PC-3 (cell line): ENCODE data around the gene C16orf74. TPM values are rescaled to one million over a fixed set of nuclear protein-coding genes. Genes with fewer than 3 reads are reported as not detected.

Experiments
- ATAC-seq: fragments of 200-7000 bp; cut with Tn5 transposase; 2 replicates; pipeline ENCODE4 v1.9.1; 2020; ENCODE audit warnings: mild to moderate bottlenecking, moderate library complexity
- BruUV-seq: library from RNA; stranded (reverse); fragments of 400-500 nt; replicated peaks from 2 replicates; lab custom pipeline; 2021; lab: Mats Ljungman, UMichigan
- CTCF ChIA-PET: fragments of 300-600 bp; sonication (Branson Sonifier 250); formaldehyde crosslinking; loops from one replicate; lab custom pipeline; 2022; ENCODE audit warnings: antibody characterized with exemption; lab: Charles Lee
- POLR2A ChIA-PET: fragments of 300-600 bp; sonication (Branson Sonifier 250); formaldehyde crosslinking; loops from one replicate; lab custom pipeline; 2022; ENCODE audit warnings: antibody characterized with exemption; ENCODE audit not compliant: unreplicated experiment; lab: Charles Lee
- DNase-seq: peaks from one replicate; pipeline ENCODE4 v3.0.0-alpha.2; 2015
- H2AFZ ChIP-seq: fragments of 300-600 bp; sonication (generic); 2 replicates; pipeline ENCODE4 v1.6.0; 2016; ENCODE audit warnings: antibody characterized with exemption, low read length
- H3F3A ChIP-seq: fragments of 300-600 bp; sonication (generic); one replicate; pipeline ENCODE4 v1.6.0; 2017; ENCODE audit warnings: antibody characterized with exemption, low read length, control low read depth, mild to moderate bottlenecking; ENCODE audit not compliant: unreplicated experiment
- H3K27ac ChIP-seq: fragments of 300-600 bp; sonication (generic); 2 replicates; pipeline ENCODE4 v1.5.1; 2016; ENCODE audit warnings: mild to moderate bottlenecking, low read length
- H3K27me3 ChIP-seq: fragments of 300-600 bp; sonication (generic); 2 replicates; pipeline ENCODE4 v1.6.1; 2016; ENCODE audit warnings: low read length, mixed read lengths
- H3K36me3 ChIP-seq: fragments of 300-600 bp; sonication (generic); 2 replicates; pipeline ENCODE4 v1.6.1; 2016; ENCODE audit warnings: low read depth, mixed run types, low read length, mixed read lengths
- H3K4me1 ChIP-seq: fragments of 300-600 bp; sonication (generic); 2 replicates; pipeline ENCODE4 v1.5.1; 2016; ENCODE audit warnings: low read length; ENCODE audit not compliant: insufficient read depth
- H3K4me2 ChIP-seq: fragments of 300-600 bp; sonication (generic); 2 replicates; pipeline ENCODE4 v1.6.0; 2016; ENCODE audit warnings: low read length
- H3K4me3 ChIP-seq: fragments of 300-600 bp; sonication (generic); 2 replicates; pipeline ENCODE4 v1.5.1; 2016; ENCODE audit warnings: mild to moderate bottlenecking, low read length, mixed read lengths
- H3K79me2 ChIP-seq: fragments of 300-600 bp; sonication (generic); 2 replicates; pipeline ENCODE4 v1.6.1; 2017; ENCODE audit warnings: low read length, mixed read lengths
- H3K9ac ChIP-seq: fragments of 300-600 bp; sonication (generic); 2 replicates; pipeline ENCODE4 v1.6.0; 2016; ENCODE audit warnings: mild to moderate bottlenecking, low read length
- H3K9me2 ChIP-seq: fragments of 300-600 bp; sonication (generic); replicated peaks from 2 replicates; pipeline ENCODE4 v1.6.1; 2016; ENCODE audit warnings: mixed run types, low read length, mixed read lengths
- H3K9me3 ChIP-seq: fragments of 300-600 bp; sonication (generic); 2 replicates; pipeline ENCODE4 v1.6.1; 2016; ENCODE audit warnings: low read length, mixed read lengths
- H4K20me1 ChIP-seq: fragments of 300-600 bp; sonication (generic); 2 replicates; pipeline ENCODE4 v1.6.1; 2016; ENCODE audit warnings: low read length, mixed read lengths
- EZH2 ChIP-seq: fragments of 300-600 bp; sonication (generic); IDR thresholded peaks from one replicate; pipeline ENCODE4 v1.6.1; 2017; ENCODE audit warnings: antibody characterized with exemption, mild to moderate bottlenecking, low read length; ENCODE audit not compliant: unreplicated experiment
- EZH2phosphoT487 ChIP-seq: fragments of 300-600 bp; sonication (generic); IDR thresholded peaks from 2 replicates; pipeline ENCODE4 v1.6.1; 2018; ENCODE audit warnings: mild to moderate bottlenecking, antibody characterized with exemption, low read length, borderline replicate concordance
- intact Hi-C: fragments of 100-400 bp; cut with micrococcal nuclease; formaldehyde crosslinking; loops from 2 replicates; pipeline ENCODE4 v1.9.0; 2023
- total RNA-seq: library from RNA; depleted of rRNA; stranded (reverse); fragments of >200 nt; gene quantifications from 2 replicates; pipeline ENCODE4 v1.2.3, GENCODE V29; 2014
- TF ChIP-seq, protein P1 (sequence below): fragments of 300-600 bp; sonication (generic); conservative IDR thresholded peaks from 2 replicates; pipeline ENCODE4 v1.5.1; 2017; ENCODE audit warnings: antibody characterized with exemption, low read depth, mild to moderate bottlenecking, low read length

C16orf74 gene
- total RNA-seq, 1 experiment from 2014 or later: 71.0 TPM

DNA sequence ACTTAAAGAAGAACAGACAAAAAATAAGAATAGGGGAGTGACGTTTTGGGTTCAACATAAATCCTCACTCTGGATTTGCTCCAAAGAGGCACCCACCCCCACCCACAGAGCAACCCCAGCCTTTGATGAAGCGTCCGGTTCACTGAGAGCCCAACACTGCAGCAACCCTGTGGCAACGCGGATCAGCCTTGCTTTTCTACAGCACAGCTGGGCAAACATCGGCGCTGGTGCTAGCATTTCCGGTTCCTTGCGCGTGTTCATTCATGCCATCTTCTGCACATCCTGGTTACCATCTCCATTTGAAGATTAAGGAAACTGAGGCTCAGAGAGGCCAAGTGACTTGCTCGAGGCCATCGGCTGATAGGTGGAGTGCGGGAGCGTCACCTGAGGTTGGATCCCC, 53.5 kb downstream of the C16orf74 start:
- Histone ChIP-seq H2AFZ (no peak overlapping the region), H3K27ac (no peak overlapping the region), H3K79me2 (no peaks in the 10 kb centered on the region), H3K4me1 (no peaks in the 10 kb centered on the region), H3K9me2 (no peaks in the 10 kb centered on the region), H3K36me3 (no peaks in the 10 kb centered on the region), H3K9me3 (no peaks in the 10 kb centered on the region), H3K27me3 (no peaks in the 10 kb centered on the region), H3F3A (no peaks in the 10 kb centered on the region), H3K4me3 (no peak overlapping the region), H4K20me1 (no peaks in the 10 kb centered on the region), H3K4me2 (no peak overlapping the region), H3K9ac (no peak overlapping the region)
- no TSS peak for BruUV-seq
- no peak for ATAC-seq
- ChIA-PET POLR2A (no interaction called here), CTCF (no interaction called here)
- TF ChIP-seq EZH2phosphoT487 (no peak), EZH2 (no peak)
- TF ChIP-seq, protein P1, sequence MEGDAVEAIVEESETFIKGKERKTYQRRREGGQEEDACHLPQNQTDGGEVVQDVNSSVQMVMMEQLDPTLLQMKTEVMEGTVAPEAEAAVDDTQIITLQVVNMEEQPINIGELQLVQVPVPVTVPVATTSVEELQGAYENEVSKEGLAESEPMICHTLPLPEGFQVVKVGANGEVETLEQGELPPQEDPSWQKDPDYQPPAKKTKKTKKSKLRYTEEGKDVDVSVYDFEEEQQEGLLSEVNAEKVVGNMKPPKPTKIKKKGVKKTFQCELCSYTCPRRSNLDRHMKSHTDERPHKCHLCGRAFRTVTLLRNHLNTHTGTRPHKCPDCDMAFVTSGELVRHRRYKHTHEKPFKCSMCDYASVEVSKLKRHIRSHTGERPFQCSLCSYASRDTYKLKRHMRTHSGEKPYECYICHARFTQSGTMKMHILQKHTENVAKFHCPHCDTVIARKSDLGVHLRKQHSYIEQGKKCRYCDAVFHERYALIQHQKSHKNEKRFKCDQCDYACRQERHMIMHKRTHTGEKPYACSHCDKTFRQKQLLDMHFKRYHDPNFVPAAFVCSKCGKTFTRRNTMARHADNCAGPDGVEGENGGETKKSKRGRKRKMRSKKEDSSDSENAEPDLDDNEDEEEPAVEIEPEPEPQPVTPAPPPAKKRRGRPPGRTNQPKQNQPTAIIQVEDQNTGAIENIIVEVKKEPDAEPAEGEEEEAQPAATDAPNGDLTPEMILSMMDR: no peak
- DNase-seq: no peak
- intact Hi-C loops: no loop called here

DNA sequence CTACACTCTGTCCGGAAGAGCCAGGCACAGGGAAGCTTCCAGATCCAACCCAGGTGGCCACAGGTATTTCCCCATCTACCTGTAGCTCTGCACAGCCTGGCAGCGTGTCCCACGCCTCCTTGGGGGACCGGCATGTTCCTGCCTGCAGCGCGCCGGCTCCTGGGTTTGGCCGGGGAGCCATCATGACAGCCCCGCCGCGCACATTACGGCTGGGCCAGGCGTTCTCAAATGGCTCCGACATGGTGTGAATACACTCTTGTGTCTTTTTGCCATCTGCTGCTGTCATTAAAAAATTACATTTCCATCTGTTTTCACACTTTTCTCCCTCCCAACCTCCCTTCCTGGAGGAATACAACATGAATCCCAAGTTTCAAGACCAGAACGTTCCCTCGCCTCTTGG, 54.1 kb downstream of the C16orf74 start:
- H3K9me2 ChIP-seq: no peaks in the 10 kb centered on the region
- H4K20me1 ChIP-seq: no peaks in the 10 kb centered on the region
- no peaks in the 10 kb centered on the region for H3K4me1 ChIP-seq
- ATAC-seq (no peak), DNase-seq (no peak)
- no peaks in the 10 kb centered on the region for H3K36me3 ChIP-seq
- no peaks in the 10 kb centered on the region for H3K79me2 ChIP-seq
- H3K9me3 ChIP-seq: no peaks in the 10 kb centered on the region
- H3K27ac ChIP-seq: no peak overlapping the region
- no peak overlapping the region for H3K4me2 ChIP-seq
- no peaks in the 10 kb centered on the region for H3K27me3 ChIP-seq
- no peaks in the 10 kb centered on the region for H3F3A ChIP-seq
- ChIA-PET POLR2A (no interaction called here), CTCF (no interaction called here)
- intact Hi-C loops: no loop called here
- no peak overlapping the region for H3K4me3 ChIP-seq
- no peak overlapping the region for H3K9ac ChIP-seq
- TF ChIP-seq EZH2phosphoT487 (no peak), EZH2 (no peak)
- TF ChIP-seq, protein P1: no peak
- H2AFZ ChIP-seq: no peak overlapping the region
- no TSS peak for BruUV-seq

DNA sequence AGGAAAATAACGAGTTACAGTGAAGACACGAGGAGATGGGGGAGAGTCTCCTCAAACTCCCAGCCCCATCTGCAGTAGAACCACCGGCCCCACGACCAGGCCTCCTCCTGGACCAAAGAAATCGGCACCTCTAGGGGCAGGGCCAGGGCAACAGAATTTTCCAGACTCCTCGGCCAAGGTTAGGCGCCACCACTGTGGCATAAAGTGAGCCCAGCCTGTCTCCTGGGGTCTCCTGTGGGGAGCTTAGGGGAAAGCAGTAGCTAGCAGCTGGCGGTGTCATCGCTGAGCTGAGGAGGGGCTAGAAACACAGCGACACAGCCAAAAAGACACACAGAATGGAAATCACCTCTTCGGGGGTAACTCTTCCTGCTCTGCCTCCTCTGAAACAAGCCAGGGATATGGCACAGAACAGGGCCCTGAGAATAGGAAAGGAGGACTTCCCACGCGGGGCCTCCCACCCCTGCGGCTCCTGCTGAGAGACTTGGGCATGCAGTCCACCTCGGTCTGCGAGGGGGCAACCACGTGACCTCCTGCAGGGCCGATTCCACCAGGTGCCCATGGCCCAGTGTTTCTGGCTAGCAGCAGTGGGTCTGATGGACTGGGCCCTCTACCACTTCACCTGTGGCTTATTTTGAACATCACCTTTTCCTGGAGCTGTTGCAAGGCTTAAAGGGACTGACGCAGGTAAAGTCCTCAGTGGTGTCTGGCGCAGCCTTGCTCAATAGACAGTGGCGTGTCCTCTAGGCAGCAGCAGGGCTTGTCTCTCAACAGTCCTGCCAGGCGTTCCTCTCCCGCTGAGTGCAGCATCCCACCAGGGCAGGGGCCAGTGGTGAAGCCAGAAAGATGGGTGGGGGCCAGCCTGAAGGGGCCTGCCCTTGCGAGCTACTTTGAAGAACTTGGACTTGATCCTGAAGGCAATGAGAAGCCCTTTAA, 55.4 kb downstream of the C16orf74 start:
- no peak overlapping the region for H2AFZ ChIP-seq
- H3K9me2 ChIP-seq: no peaks in the 10 kb centered on the region
- no peak for ATAC-seq
- POLR2A ChIA-PET: no interaction called here
- H3K4me3 ChIP-seq: no peak overlapping the region
- H3F3A ChIP-seq: no peaks in the 10 kb centered on the region
- no peaks in the 10 kb centered on the region for H3K9me3 ChIP-seq
- TF ChIP-seq EZH2phosphoT487 (no peak), EZH2 (no peak)
- TF ChIP-seq, protein P1: no peak
- DNase-seq: no peak
- no peak overlapping the region for H3K27ac ChIP-seq
- no peaks in the 10 kb centered on the region for H4K20me1 ChIP-seq
- BruUV-seq: no TSS peak
- no peak overlapping the region for H3K4me2 ChIP-seq
- intact Hi-C loops: no loop called here
- no peaks in the 10 kb centered on the region for H3K36me3 ChIP-seq
- CTCF ChIA-PET: no interaction called here
- H3K27me3 ChIP-seq: no peaks in the 10 kb centered on the region
- H3K4me1 ChIP-seq: no peaks in the 10 kb centered on the region
- no peak overlapping the region for H3K9ac ChIP-seq
- H3K79me2 ChIP-seq: no peaks in the 10 kb centered on the region
